GM18499 (cell line): ENCODE measurements around the gene COL19A1.
"Not testable (repeated sequence)": the region's sequence is repeated elsewhere in the genome, so short reads cannot be mapped to it uniquely, and the experiment has no call there.

ENCODE experiments used
- ATAC-seq: cut with Tn5 transposase; IDR thresholded peaks from one replicate; pipeline ENCODE4 v1.9.1; 2021; ENCODE audit warnings: moderate number of reproducible peaks; ENCODE audit not compliant: insufficient read depth, unreplicated experiment

Gene COL19A1

GRCh38 chr6:69953491-69953890, 87.1 kb downstream of the COL19A1 start:
- ATAC-seq, result no peak

GRCh38 chr6:69954733-69955132, 88.4 kb downstream of the COL19A1 start:
- ATAC-seq, result no peak

DNA sequence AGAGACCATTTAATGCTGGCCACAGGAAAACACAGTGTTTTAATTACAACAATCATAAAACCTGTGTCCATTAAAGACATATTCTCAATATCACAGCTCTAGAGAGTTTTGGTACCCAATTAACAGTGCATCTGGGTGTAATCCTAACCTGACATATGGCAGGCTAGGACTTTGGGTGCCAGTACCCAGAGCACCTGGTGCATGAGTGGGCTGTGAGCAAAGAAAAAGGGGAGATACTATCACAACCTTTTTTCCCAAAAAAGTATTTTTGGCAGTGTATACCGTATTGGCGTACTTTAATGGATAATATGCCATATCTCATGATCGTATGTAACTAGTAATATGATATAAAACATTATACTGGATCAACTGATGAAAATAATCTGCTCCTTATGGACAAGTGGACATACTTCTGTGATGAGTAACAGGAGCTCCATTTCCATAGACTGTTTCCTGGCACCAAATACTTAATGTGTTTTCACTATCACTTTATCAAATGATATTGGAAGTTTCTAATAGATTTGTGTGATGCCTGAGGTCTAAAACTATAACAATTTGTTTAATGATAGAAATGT, 91.7 kb downstream of the COL19A1 start:
- ATAC-seq, result no peak

GRCh38 chr6:69958978-69959377, 92.6 kb downstream of the COL19A1 start:
- no peak for ATAC-seq

DNA sequence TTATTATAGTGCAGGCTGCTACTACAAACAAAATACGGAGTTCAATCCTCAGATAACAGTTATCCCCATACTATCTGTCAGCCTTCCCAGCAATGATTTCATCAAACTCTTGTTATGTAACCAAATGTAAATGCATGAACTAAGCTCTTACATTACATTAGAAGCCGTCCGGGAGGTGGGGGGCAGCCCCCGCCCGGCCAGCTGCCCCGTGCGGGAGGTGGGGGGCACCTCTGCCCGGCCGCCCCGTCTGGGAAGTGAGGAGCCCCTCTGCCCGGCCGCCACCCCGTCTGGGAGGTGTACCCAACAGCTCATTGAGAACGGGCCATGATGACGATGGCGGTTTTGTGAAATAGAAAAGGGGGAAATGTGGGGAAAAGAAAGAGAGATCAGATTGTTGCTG, 99.6 kb downstream of the COL19A1 start:
- not testable (repeated sequence) for ATAC-seq

GRCh38 chr6:69973138-69973537, 106.8 kb downstream of the COL19A1 start:
- no peak for ATAC-seq

DNA sequence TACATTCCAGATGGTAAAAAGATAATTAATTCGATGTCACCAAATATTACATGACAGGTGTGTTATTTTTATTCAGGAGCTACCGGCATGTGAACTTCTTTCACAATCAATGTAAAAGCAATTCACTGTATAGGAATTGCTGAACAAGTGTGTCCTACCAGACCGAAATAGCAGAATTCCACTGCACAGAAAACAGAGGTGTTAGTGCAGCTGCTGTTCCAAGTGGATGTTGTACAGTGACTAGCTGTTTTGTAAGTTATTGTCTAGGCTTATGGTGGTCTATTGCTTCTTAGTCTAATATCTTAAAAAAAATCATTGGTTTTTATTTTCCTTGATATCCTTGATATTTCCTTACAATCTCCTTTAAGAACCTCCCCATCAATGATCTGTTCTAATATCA, 107.4 kb downstream of the COL19A1 start:
- no peak for ATAC-seq

DNA sequence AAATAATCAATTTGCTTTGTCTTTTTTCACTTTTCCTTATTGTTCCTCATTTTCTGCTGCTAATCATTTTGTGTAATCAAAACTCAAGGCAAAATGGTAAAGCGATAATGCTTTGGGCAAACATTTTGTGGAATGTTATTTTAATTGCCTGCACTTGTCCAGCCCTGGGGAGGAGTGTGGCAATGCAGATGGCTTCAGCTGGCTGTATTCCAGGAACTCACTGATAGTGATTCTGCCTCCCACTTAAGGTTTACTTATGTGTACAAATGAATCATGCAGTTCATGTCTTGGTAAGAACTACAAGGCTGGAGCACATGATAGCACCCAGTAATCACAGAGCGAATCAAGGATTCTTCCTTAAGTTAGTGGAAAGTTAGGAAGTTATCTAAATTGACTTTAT, 107.8 kb downstream of the COL19A1 start:
- no peak for ATAC-seq

DNA sequence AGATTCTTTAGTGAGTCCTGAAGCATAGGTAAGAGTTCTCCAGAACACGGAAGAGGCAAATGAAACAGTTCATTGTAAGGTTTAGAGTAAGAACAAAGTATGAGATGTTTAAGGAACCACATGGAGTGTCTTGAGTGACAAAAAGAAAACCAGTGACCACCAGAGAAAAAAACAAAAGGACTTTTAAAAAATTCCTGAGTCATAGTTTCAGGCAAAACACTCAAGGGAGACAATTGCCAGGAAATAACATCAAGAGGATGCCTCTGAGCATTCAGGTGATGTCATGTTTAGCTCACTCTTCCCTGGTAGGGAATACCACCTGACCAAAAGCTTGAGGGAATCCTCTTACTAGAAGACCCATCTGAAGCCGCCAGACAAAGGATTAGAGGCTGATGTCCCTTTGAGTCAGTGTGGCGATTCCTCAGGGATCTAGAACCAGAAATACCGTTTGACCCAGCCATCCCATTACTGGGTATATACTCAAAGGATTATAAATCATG, 110.3 kb downstream of the COL19A1 start:
- ATAC-seq, result no peak

DNA sequence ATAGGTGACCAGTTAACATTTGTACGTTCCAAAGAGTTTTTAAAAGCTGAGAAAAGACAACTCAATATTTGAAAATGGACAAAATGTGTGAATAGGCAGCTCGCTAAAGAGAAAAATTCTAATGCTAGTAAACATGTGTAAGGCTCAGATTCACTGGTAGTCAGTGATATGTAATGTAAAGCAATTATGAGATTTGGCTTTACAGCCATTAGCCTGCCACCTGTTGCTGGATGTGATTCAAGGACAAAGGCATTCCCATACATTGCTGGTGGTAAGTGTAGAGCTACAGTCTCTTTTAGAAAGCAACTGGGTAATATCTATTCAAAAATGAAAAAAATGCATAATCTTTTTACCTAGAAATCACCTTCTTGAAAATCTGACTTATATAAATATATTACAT, 114.3 kb downstream of the COL19A1 start:
- ATAC-seq, result no peak

DNA sequence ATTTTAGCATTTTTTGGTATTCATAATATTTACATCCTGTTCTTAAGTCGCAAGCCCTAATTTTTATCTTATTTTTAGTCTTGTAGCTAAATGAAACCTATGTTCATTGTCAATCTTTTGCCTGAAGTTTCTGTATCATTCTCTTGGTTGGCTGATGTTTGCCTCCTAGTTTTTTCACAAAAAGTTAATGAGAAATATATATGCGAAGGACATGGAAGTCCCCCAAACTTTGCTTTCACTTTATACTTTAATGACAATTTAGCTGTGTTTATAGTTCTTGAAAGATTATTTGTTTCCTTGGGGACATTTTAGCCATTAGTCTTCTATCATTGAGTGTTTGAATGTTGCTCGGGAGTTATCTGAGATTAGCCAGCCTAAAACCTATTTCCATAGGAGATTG, 118.2 kb downstream of the COL19A1 start:
- no peak for ATAC-seq

GRCh38 chr6:69985180-69985579, 118.8 kb downstream of the COL19A1 start:
- no peak for ATAC-seq

DNA sequence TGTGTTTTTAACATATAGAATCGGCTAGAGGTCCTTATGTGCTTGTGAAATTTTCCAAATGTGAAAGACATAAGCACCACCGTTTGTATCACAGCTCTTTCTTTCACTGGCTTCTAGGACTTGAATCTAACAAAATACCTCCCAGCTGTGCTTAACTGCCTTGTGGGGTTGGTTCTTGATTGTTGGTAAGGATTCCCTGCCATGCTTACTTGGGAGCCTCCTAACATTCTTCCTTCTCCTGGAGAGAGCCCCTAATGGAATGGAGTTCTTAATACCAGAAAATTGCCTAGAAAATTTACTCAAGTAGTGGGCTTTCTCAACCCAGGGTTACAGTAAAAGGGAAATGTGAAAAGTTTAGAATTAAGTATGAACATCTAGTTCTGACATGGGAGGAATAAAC, 121.2 kb downstream of the COL19A1 start:
- ATAC-seq, result no peak

- ATAC-seq, result peak; percentile 67
These were observed 122.2 kb downstream of the COL19A1 start for GRCh38 chr6:69988458-69989126.

GRCh38 chr6:69994251-69994650, 127.9 kb downstream of the COL19A1 start:
- ATAC-seq, result no peak

DNA sequence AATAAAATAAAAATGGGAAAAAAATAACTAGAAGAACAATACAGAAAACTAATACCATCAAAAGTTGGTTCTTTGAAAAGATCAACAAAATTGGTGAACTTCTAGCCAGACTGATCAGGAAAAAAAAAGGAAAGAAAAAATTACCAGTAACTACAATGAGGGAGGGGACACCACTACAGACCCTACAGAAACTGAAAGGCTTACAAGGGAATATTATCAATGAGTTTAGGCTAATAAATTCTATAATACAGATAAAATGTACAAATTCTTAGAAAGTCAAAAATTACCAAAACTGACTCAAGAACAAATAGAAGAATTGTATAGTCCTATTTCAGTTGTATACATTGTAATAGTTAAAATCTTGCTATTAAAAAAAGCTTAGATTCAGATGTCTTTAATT, 141.8 kb downstream of the COL19A1 start:
- ATAC-seq, result no peak

DNA sequence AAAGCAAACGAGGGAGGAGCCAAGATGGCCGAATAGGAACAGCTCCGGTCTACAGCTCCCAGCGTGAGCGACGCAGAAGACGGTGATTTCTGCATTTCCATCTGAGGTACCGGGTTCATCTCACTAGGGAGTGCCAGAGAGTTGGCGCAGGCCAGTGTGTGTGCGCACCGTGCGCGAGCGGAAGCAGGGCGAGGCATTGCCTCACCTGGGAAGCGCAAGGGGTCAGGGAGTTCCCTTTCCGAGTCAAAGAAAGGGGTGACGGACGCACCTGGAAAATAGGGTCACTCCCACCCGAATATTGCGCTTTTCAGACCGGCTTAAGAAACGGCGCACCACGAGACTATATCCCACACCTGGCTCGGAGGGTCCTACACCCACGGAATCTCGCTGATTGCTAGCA, 144.0 kb downstream of the COL19A1 start:
- ATAC-seq, result not testable (repeated sequence)

- ATAC-seq, result not testable (repeated sequence)
These were observed 156.8 kb downstream of the COL19A1 start for GRCh38 chr6:70023201-70023600.

DNA sequence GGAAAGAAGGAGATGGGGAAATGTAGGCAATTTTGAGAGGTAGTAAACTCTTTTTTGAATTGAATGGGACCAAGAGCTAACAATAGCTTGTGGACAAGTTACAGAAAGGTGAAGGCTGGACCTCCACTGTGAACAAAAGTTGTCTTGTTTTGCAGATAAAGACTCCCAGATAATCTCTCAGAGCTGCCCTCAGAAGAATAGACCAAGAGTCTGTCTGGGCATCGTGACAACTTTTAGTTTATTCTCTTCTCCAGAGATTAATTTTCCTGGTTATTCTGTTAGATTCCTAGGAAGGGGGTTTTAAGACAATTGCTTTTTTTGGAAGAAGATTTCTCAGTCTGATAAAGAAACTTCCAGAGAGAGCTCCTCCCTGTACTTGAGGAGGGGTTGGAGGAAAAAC, 161.9 kb downstream of the COL19A1 start:
- no peak for ATAC-seq

DNA sequence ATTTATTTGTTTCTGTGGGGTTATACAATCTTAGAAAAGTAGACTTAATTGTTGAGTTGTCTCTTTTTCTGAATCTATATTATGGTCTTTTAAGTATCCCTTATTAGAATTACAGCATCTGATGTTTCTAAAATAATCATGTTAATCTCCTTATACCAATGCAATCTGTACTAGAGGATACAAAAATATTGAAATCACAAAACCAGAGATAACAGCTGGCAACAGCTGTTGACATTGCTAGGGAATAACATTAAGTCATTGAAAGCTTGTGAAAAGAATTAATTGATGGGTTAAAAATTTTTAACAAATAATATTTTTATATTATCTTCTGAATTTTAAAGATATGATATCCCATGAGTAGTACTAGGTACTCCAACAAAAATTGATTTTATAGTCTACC, 162.6 kb downstream of the COL19A1 start:
- no peak for ATAC-seq

- no peak for ATAC-seq
These were observed 167.4 kb downstream of the COL19A1 start for GRCh38 chr6:70033781-70034180.

GRCh38 chr6:70037445-70037844, 171.1 kb downstream of the COL19A1 start:
- ATAC-seq, result no peak
